Measurements from ENCODE around the gene CTNS.
A peak's percentile ranks its signal among the peaks of the same experiment; 100 is the strongest.

Gene CTNS

DNA sequence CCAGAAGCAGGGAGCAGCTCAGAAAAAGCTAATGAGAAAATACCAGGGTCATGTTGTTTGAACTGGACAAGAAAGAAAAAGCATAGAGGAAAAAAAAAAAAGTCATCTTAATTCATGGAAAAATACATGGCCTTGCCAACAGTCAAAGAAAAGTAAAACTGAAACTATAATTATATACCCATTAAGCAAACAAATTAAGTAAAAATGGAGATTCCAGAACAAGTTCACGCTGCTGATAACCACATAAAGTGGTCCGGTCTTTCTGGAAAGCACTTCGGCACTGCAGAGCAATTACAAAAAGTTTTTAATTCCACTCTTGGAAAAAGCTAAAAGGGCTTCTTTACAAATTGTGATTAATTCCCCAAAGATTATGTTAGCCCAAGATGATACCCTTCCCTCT, 71.8 kb downstream of the CTNS start:
- no peak for DNase-seq (ENCODE audit: low read depth in 2 of 3, low spot score in 1 of 3)

DNA sequence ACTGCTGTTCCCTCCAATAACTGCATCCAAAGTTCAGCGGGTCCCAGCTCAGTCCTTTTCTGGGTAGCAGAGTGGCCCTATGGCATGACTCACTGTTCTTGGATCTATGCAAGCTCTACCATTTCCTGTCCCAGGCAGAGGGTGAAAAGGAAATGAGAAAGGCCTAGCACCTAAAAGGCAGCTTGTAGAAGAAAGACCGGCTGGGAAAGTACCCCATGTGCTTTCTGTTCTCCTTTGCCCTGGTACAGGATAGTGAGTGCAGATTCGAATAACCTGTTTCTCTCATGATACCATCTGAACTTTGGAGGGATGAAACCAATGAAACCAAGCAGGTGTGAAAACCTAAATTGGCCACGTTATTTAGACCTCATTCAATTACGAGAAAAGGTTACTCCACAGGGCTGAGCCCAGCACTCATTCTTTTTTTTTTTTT, 74.4 kb downstream of the CTNS start:
- peak; percentile 59 to 76 (median 71) for DNase-seq (ENCODE audit: low read depth in 2 of 3, low spot score in 1 of 3)
